ENCODE results near the gene EDRF1. TPM values are rescaled to one million over a fixed set of nuclear protein-coding genes. Genes with fewer than 3 reads are reported as not detected.

Gene EDRF1, protein sequence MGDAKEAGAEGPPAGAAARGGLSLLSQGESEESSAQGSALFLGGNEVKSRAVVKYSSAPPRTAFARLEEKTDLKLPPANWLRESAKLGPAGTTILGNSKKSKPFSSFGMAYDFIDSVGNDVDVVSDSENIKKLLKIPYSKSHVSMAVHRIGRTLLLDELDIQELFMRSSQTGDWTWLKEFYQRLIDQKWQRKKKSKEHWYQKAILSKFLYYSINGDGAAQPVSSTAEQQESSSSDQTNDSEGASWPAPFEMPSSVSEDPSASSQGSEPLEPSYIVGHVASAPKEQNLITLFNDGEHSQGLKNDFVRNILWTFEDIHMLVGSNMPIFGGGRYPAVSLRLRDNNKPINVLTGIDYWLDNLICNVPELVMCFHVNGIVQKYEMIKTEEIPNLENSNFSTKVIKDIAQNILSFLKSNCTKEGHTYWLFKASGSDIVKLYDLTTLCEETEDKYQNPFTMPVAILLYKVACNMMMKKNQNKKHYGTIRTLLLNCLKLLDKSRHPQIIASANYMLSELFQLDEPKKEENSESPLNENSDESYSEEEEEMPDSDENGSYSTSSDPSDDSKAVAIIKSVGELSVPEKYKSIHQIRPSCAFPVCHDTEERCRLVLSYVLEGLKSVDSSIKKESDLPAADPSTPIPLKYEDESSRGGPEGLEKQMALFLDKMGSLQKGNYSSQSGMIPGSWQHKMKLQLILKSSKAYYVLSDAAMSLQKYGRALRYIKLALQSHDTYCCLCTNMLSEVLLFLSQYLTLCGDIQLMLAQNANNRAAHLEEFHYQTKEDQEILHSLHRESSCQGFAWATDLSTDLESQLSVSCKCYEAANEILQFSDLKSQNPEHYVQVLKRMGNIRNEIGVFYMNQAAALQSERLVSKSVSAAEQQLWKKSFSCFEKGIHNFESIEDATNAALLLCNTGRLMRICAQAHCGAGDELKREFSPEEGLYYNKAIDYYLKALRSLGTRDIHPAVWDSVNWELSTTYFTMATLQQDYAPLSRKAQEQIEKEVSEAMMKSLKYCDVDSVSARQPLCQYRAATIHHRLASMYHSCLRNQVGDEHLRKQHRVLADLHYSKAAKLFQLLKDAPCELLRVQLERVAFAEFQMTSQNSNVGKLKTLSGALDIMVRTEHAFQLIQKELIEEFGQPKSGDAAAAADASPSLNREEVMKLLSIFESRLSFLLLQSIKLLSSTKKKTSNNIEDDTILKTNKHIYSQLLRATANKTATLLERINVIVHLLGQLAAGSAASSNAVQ
- polyA plus RNA-seq (ENCODE audit: low read depth in 6 of 6), result 10 to 100 TPM; 10.7 to 16.8 (median 14.0) TPM

DNA sequence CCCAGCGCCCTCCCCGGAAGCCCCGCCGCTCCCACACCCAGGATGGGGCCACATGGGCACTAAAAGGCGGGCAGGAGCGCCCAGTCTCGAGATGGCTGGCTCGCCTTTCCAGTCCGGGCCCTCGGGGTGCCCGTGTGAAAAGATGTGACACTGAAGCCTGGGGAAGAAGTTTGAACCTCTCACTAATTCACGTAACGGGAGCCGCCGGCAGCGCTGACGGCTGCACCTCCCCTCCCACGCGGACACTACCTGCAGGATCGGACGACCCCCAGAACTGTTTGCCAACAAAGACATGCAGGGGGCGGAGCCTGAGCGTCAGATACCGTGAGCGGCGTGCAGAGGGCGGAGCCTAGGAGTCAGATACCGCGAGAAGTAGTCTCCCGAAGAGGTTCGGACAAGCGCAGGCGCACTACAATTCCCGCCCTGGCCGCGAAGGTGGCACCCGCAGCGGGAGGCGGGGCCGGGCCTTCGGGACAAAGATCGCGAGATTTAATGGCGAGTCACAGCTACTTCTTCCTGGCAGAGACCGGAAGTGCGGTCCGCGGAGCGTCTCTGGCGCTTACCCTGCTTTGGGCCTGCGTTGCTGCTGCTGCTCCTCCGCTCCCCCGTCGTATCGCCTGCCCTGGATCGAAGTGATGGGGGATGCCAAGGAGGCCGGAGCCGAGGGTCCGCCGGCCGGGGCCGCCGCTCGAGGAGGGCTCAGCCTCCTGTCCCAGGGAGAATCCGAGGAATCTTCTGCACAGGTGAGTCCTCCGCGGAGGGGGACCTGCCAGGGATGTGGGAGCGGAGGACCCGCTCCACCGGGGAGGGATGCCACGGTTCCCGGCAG, at the start of gene EDRF1:
Gene EDRF1, plus strand, starts transcription at position 537 of the 829 bp plus-strand sequence. Its CDS starts 99 bp downstream, at position 636.
- H3K27ac Mint-ChIP-seq, result peak within 1 kb of the TSS; percentile 90 to 99 (median 98)
- H3K36me3 Mint-ChIP-seq, result peaks cover 5 to 15% of the 10 kb centered on the region in 2 donors
- no peaks in the 10 kb centered on the region for H3K27me3 Mint-ChIP-seq
- ATAC-seq (ENCODE audit: low read depth in 2 of 2), result peak; percentile 93 to 94
- peak; percentile 100 for DNase-seq
- H3K9me3 Mint-ChIP-seq, result peaks cover 0 to 4% (median 2%) of the 10 kb centered on the region in 7 donors
- H3K4me1 Mint-ChIP-seq, result peaks cover 8 to 20% (median 17%) of the 10 kb centered on the region in 3 donors
- H3K4me3 Mint-ChIP-seq, result peak within 1 kb of the TSS; percentile 95 to 99 (median 98)

DNA sequence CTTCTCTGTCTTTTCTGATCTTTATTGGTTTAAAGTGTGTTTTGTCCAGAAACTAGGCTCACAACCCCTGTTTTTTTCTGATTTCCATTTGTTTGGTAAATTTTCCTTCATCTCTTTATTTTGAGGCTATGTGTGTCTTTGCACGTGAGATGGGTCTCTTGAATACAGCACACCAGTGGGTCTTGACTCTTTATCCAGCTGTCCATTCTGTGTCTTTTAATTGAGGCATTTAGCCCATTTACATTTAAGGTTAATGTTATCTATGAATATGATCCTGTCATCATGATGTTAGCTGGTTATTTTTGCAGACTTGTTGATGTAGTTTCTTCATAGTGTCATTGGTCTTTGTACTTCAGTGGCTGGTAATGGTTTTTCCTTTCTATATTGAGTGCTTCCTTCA, 46.6 kb upstream of the EDRF1 start:
- Mint-ChIP-seq H3K27ac (no peak overlapping the region), H3K4me3 (no peak overlapping the region), H3K36me3 (peaks cover 7 to 39% of the 10 kb centered on the region in 2 donors), H3K9me3 (peaks cover 25 to 74% (median 54%) of the 10 kb centered on the region in 7 donors), H3K27me3 (peaks cover 22 to 40% (median 31%) of the 10 kb centered on the region in 3 donors), H3K4me1 (no peaks in the 10 kb centered on the region)
- ATAC-seq (ENCODE audit: low read depth in 2 of 2), result no peak
- DNase-seq, result no peak

DNA sequence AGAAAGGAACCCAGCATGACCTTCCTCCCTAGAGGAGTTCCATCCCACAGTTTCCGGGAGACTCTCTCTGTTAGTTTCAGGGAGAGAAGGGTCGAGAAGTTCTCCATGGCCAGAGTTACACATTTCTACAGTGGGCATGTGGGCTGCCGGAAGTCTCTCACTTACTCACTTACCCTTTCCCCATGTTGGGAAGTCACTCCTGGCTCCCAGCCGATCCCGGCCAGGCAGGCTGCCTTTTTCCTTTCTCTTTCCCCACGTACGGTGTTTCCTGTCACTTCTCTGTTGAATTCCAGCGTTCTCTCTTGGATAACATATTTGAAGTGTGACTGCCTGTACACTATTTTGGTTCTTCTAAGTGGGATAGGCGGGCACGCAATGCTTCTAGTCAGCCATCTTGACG, 40.1 kb upstream of the EDRF1 start:
- Mint-ChIP-seq H3K4me1 (no peaks in the 10 kb centered on the region), H3K27ac (no peak overlapping the region), H3K9me3 (peaks cover 15 to 41% (median 28%) of the 10 kb centered on the region in 7 donors), H3K27me3 (peaks cover 29 to 41% (median 38%) of the 10 kb centered on the region in 3 donors), H3K36me3 (peaks cover 0 to 18% of the 10 kb centered on the region in 2 donors), H3K4me3 (no peak overlapping the region)
- ATAC-seq (ENCODE audit: low read depth in 2 of 2) (no peak), DNase-seq (no peak)

DNA sequence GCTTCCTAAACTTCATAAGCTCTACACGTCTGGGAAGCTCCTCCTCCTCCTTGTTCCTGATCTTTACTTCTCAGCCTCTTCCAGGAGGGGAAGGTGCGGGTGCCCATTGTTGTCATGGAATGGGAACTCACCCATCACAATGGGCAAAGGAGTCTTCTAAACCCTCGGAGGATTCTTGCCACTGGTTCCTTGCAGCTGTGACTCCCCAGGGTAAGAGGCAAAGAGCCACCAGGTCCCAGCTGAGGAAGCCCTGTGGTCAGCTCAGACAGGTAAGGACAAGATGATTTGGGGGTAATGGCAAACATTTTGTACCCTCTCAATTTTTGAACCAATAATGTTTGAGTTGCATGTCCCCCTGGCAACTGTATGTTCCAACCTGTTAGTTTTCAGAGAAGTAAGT, 36.4 kb upstream of the EDRF1 start, which contains the start of gene TEX36:
Gene TEX36, minus strand, starts transcription at position 101 of the 400 bp plus-strand sequence. CDS start 174 bp downstream, outside the sequence.
- DNase-seq (no peak), ATAC-seq (ENCODE audit: low read depth in 2 of 2) (no peak)
- Mint-ChIP-seq H3K4me1 (no peaks in the 10 kb centered on the region), H3K9me3 (peaks cover 3 to 12% (median 7%) of the 10 kb centered on the region in 7 donors), H3K27ac (peak within 1 kb of the TSS in 1 of 6 donors; percentile 39), H3K27me3 (peaks cover 30 to 33% (median 32%) of the 10 kb centered on the region in 3 donors), H3K36me3 (no peaks in the 10 kb centered on the region), H3K4me3 (no peak within 1 kb of the TSS)

DNA sequence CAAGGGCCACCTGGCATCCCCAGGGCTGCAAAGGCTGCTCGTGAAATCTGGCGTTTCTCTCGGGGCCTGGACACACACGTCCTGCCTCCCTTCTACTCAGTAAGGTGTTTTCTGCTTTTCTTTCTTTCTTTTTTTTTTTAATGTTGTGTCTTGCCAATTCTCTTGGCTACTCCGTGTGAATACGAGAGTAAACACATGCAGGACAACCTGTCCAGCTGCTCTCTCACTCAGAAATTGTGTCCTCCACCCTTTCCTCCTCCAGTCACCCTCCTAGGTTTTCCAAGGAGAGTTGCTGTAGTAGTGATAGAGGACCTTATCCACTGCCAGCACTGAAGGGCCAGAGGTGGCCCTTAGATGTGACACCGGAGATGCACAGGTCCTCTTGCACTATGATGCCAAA, 35.7 kb upstream of the EDRF1 start:
- Mint-ChIP-seq H3K27ac (no peak overlapping the region), H3K27me3 (peaks cover 31 to 38% (median 33%) of the 10 kb centered on the region in 3 donors), H3K4me1 (no peaks in the 10 kb centered on the region), H3K4me3 (no peak overlapping the region), H3K9me3 (peaks cover 0 to 8% (median 5%) of the 10 kb centered on the region in 7 donors), H3K36me3 (no peaks in the 10 kb centered on the region)
- DNase-seq (no peak), ATAC-seq (ENCODE audit: low read depth in 2 of 2) (no peak)

DNA sequence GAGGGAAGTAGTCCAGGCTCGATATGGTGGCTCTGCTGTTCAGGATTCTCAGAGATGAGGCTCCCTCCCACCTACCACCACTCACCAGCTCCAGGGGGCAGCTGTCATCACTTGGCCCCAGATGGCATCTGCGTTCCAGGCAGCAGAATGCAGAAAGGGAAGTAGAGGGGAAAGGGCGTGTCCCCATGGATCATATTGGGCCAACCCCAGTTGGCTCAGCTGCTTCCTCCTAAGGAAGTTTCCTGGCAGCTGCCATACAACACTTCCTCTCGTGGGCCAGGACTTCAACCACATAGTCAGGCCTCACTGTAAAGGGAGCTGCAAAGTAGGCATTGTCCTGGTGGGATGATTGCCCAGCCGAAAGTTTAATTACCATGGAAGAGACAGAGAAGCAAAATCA, 34.9 kb upstream of the EDRF1 start:
- ATAC-seq (ENCODE audit: low read depth in 2 of 2) (no peak), DNase-seq (no peak)
- Mint-ChIP-seq H3K27me3 (peaks cover 32 to 41% (median 32%) of the 10 kb centered on the region in 3 donors), H3K36me3 (no peaks in the 10 kb centered on the region), H3K4me1 (no peaks in the 10 kb centered on the region), H3K9me3 (peaks cover 0 to 8% (median 3%) of the 10 kb centered on the region in 7 donors), H3K4me3 (no peak overlapping the region), H3K27ac (no peak overlapping the region)

DNA sequence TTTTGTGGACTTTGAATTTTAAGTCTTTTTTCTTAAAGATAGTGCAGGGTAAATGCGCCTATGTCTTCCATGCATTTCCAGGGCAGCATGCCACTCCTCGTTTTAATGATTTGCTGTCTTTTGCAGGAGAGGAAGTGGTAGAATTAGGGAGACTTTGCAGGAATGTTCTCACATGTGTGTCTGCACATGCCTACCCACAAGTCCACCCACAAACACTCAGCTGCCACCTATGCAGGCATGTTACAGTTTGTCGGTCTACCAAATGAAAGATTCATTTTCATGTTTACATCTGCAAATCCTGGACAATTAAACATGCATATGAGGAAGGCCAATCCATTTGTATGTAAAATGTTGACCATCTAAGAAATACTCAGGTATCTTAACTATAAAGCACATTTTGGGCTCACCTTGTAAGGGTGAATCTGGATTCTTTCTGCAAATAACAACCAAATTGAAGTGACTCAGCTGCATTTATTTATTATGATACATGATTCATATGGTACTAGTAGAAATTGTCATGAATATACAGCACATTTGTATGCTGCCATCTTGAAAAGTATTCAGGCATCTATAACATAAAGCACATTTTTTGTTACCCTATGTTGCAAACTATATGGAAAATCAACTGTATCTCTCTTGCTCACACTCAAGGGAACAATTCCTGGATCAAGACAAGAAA, 31.9 kb upstream of the EDRF1 start:
- H3K27ac Mint-ChIP-seq, result no peak overlapping the region
- H3K27me3 Mint-ChIP-seq, result peaks cover 16 to 25% (median 24%) of the 10 kb centered on the region in 3 donors
- DNase-seq, result no peak
- ATAC-seq (ENCODE audit: low read depth in 2 of 2), result no peak
- H3K9me3 Mint-ChIP-seq, result peaks cover 0 to 4% (median 0%) of the 10 kb centered on the region in 7 donors
- H3K4me3 Mint-ChIP-seq, result no peak overlapping the region
- no peaks in the 10 kb centered on the region for H3K4me1 Mint-ChIP-seq
- no peaks in the 10 kb centered on the region for H3K36me3 Mint-ChIP-seq

DNA sequence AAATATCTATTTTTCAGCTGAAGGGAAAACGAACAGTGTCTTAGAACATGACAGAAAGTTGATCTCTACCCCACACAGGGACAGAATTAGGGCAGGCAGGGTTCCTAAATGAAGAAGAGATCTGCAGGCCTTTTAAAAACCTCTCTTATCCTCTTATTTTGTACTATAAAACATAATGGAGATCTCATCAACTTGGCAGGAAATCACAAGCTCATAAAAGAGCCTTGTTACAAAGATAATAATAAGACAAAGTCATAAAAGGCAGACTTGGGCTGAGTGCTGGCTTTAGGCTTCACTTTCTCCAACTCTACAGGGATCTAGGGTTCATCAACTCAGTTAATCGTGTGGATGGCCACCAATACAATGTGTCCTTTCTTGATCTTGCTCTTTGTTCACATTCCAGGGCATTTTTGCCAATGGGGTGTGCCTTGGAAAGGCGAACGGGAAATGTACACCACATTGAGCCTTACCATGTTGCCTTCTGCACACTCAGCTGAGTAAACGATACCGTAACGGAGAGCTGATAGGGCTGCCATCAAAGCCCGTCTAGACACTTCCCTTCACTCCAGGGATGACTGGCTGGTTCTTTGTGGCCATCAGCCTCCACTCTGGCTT, 29.4 kb upstream of the EDRF1 start:
- DNase-seq, result no peak
- no peaks in the 10 kb centered on the region for H3K36me3 Mint-ChIP-seq
- H3K27me3 Mint-ChIP-seq, result peaks cover 8 to 11% (median 10%) of the 10 kb centered on the region in 3 donors
- H3K4me3 Mint-ChIP-seq, result no peak overlapping the region
- H3K9me3 Mint-ChIP-seq, result peaks cover 0 to 4% (median 0%) of the 10 kb centered on the region in 7 donors
- H3K4me1 Mint-ChIP-seq, result no peaks in the 10 kb centered on the region
- peak overlapping the region in 1 of 6 donors; percentile 29 for H3K27ac Mint-ChIP-seq
- no peak for ATAC-seq (ENCODE audit: low read depth in 2 of 2)

DNA sequence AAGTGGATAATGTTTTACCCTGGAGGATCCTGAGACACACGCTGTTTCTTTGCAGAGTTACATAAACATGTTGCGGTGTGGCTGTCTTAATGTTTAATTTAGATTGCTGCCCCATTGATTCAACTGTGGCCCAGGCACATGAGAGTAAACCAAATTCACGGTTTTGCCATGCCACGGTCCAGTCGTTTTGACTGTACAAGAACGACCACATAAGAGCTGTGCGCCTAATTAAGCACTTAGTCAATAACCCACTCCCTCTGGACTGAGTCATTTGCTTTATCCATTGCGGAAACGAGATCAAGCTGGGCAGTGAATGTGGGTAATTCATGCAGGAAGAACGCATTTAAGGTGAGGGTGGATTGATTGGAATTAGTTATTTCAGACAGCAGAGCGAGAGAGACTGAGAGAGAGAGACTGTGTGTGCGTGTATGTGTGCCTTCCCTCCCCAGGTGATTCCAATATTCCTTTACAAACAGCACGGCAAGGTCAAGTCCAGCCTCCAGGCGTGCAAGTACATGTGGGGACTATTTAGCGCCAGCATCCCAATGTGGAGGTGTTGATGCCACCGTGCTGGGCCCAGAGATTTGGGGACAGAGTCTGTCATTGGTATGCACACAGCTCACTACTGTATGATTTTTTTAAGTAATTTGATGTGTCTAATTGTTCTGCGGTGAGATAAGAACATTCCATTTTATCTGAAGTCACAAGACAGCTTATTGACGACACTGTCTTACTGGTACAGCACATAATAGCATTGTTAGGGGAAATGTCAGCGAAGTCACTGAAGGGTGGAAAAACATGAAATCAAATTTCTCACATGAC, 28.1 kb upstream of the EDRF1 start:
- H3K27me3 Mint-ChIP-seq, result peaks cover 8 to 11% (median 10%) of the 10 kb centered on the region in 3 donors
- peaks cover 0 to 4% (median 0%) of the 10 kb centered on the region in 7 donors for H3K9me3 Mint-ChIP-seq
- H3K27ac Mint-ChIP-seq, result no peak overlapping the region

DNA sequence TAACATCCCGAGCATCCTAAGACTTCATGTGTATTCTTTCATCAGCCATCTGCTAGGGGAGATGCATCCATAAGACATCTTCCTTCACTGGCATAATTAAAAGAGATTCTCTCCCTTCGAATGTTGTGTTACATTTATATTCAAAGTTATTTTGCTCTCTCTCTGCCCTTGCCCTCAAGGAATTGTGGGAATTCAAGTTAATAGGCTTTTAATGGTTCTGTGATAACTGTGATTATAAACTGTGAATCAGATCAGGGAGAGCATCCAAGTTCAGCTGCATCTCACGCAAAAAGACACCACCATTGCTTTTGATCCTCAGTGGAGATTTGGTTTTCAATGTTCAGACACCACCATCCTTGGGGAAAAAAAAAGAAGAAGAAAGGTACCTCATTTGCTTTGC, 27.3 kb upstream of the EDRF1 start:
- peaks cover 8 to 11% (median 10%) of the 10 kb centered on the region in 3 donors for H3K27me3 Mint-ChIP-seq
- no peak for ATAC-seq (ENCODE audit: low read depth in 2 of 2)
- no peak overlapping the region for H3K27ac Mint-ChIP-seq

More for the DNA sequence above, 28.1 kb upstream of the EDRF1 start:
- Mint-ChIP-seq H3K4me1 (no peaks in the 10 kb centered on the region), H3K36me3 (no peaks in the 10 kb centered on the region), H3K4me3 (no peak overlapping the region)
- no peak for ATAC-seq (ENCODE audit: low read depth in 2 of 2)
- DNase-seq, result no peak

More for the DNA sequence above, 27.3 kb upstream of the EDRF1 start:
- peaks cover 0 to 4% (median 0%) of the 10 kb centered on the region in 7 donors for H3K9me3 Mint-ChIP-seq
- no peak for DNase-seq
- H3K4me1 Mint-ChIP-seq, result no peaks in the 10 kb centered on the region
- H3K4me3 Mint-ChIP-seq, result no peak overlapping the region
- no peaks in the 10 kb centered on the region for H3K36me3 Mint-ChIP-seq

Data from naive B cell (primary cell).